ENCODE results near the gene AKAP11. TPM values are rescaled to one million over a fixed set of nuclear protein-coding genes. Genes with fewer than 3 reads are reported as not detected.

The AKAP11 gene
- total and polyA plus RNA-seq, 2 of the 4 experiments (the other 2 are of a cell fraction), result 8.0 to 19.7 TPM

- no peaks in the 10 kb centered on the region for H3K27me3 ChIP-seq (ENCODE audit: control insufficient read depth, insufficient read depth, low read length)
- intact Hi-C loops (cut with micrococcal nuclease) (no loop called here), in situ Hi-C loops (cut with MboI; ENCODE audit: low sequenced_read_pairs) (no loop called here), dilution Hi-C loops (cut with HindIII; ENCODE audit: low sequenced_read_pairs, unreplicated experiment) (no loop called here)
- H3K9me3 ChIP-seq (ENCODE audit: control insufficient read depth, insufficient read depth, low read length), result no peaks in the 10 kb centered on the region
- no peak overlapping the region for H4K8ac ChIP-seq (ENCODE audit: low read depth in 2 of 2, low read length in 2 of 2)
- H3K4me3 ChIP-seq (ENCODE audit: insufficient read depth, low read depth, low read length), result no peak overlapping the region
- no peaks in the 10 kb centered on the region for H3K36me3 ChIP-seq (ENCODE audit: control insufficient read depth, insufficient read depth, low read length)
- no peaks in the 10 kb centered on the region for H3K4me1 ChIP-seq (ENCODE audit: control insufficient read depth, insufficient read depth, low read length)
- H4K20me1 ChIP-seq (ENCODE audit: insufficient read depth, low read length), result no peaks in the 10 kb centered on the region
- H3K4me2 ChIP-seq (ENCODE audit: low read depth, low read length), result no peak overlapping the region
- no TSS peak for BruUV-seq (replicated peaks)
- ChIA-PET CTCF (no interaction called here), POLR2A (ENCODE audit: unreplicated experiment) (no interaction called here)
- TF ChIP-seq CEBPB (IDR thresholded peaks at IDR 0.05; ENCODE audit: low read depth, low read length) (no peak), MXI1 (IDR thresholded peaks at IDR 0.05; ENCODE audit: borderline replicate concordance, low read depth, low read length) (no peak), FOS (IDR thresholded peaks at IDR 0.05; ENCODE audit: low read depth, low read length) (no peak), MAFK (IDR thresholded peaks at IDR 0.05; ENCODE audit: low read depth, low read length) (no peak), RFX5 (IDR thresholded peaks at IDR 0.05; ENCODE audit: low read depth, low read length) (no peak)
- no peak overlapping the region for H2BK15ac ChIP-seq (ENCODE audit: low read depth, low read length)
- H4K91ac ChIP-seq (ENCODE audit: insufficient read depth, low read depth, low read length), result no peak overlapping the region
- no peaks in the 10 kb centered on the region for H3K9me1 ChIP-seq (ENCODE audit: insufficient read depth, low read length)
- no peak overlapping the region for H2BK120ac ChIP-seq (ENCODE audit: low read depth, low read length)
- no peak overlapping the region for H2AK5ac ChIP-seq (ENCODE audit: low read depth, low read length)
- H3K79me1 ChIP-seq (ENCODE audit: low read depth in 1 of 2, low read length in 2 of 2), result no peaks in the 10 kb centered on the region
- H2BK20ac ChIP-seq (ENCODE audit: low read depth, low read length), result no peak overlapping the region
- H3K4ac ChIP-seq (ENCODE audit: low read depth, low read length), result no peak overlapping the region
- H3K56ac ChIP-seq (ENCODE audit: extremely low read depth, insufficient read depth, low read length), result no peak overlapping the region
- no peak overlapping the region for H3K18ac ChIP-seq (ENCODE audit: low read depth, low read length)
- no peak overlapping the region for H4K5ac ChIP-seq (ENCODE audit: low read depth, low read length)
- no peak overlapping the region for H2AK9ac ChIP-seq (replicated peaks; ENCODE audit: low read depth, low read length, poor library complexity)
- DNase-seq, result no peak
- no peak overlapping the region for H2BK5ac ChIP-seq (ENCODE audit: low read depth, low read length, poor library complexity, severe bottlenecking)
- no peak overlapping the region for H3K14ac ChIP-seq (replicated peaks; ENCODE audit: low read depth, low read length)
- no peak overlapping the region for H3K27ac ChIP-seq (ENCODE audit: insufficient read depth, low read length)
- H3K23ac ChIP-seq (ENCODE audit: low read depth, low read length), result no peak overlapping the region
- no peak overlapping the region for H3K9ac ChIP-seq (ENCODE audit: low read depth, low read length)
- no peak for ATAC-seq (ENCODE audit: low read depth)
- H2AFZ ChIP-seq (replicated peaks; ENCODE audit: low read length, poor library complexity), result no peak overlapping the region
Measured at GRCh38 chr13:42329239-42329638, 57.3 kb downstream of the AKAP11 start.

All from IMR-90 (cell line).